ENCODE measurements around the gene AKR7A2.
A peak's percentile ranks its signal among the peaks of the same experiment; 100 is the strongest.

- TF ChIP-seq, protein P1, sequence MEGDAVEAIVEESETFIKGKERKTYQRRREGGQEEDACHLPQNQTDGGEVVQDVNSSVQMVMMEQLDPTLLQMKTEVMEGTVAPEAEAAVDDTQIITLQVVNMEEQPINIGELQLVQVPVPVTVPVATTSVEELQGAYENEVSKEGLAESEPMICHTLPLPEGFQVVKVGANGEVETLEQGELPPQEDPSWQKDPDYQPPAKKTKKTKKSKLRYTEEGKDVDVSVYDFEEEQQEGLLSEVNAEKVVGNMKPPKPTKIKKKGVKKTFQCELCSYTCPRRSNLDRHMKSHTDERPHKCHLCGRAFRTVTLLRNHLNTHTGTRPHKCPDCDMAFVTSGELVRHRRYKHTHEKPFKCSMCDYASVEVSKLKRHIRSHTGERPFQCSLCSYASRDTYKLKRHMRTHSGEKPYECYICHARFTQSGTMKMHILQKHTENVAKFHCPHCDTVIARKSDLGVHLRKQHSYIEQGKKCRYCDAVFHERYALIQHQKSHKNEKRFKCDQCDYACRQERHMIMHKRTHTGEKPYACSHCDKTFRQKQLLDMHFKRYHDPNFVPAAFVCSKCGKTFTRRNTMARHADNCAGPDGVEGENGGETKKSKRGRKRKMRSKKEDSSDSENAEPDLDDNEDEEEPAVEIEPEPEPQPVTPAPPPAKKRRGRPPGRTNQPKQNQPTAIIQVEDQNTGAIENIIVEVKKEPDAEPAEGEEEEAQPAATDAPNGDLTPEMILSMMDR (IDR thresholded peaks at IDR 0.05 in 8 of 11, conservative IDR thresholded peaks at IDR 0.05 in 3 of 11), result no peak
- TF ChIP-seq POLR2A (IDR thresholded peaks at IDR 0.05) (no peak), POLR2AphosphoS5 (IDR thresholded peaks at IDR 0.05) (peak in 1 of 3 donors; percentile 20)
These were observed 24.6 kb upstream of the AKR7A2 start for GRCh38 chr1:19336543-19336942.

All from spleen (tissue), 7 donors.